ENCODE results near the gene EFS. TPM values are rescaled to one million over a fixed set of nuclear protein-coding genes. Genes with fewer than 3 reads are reported as not detected.
A peak's percentile ranks its signal among the peaks of the same experiment; 100 is the strongest.

EFS gene, protein sequence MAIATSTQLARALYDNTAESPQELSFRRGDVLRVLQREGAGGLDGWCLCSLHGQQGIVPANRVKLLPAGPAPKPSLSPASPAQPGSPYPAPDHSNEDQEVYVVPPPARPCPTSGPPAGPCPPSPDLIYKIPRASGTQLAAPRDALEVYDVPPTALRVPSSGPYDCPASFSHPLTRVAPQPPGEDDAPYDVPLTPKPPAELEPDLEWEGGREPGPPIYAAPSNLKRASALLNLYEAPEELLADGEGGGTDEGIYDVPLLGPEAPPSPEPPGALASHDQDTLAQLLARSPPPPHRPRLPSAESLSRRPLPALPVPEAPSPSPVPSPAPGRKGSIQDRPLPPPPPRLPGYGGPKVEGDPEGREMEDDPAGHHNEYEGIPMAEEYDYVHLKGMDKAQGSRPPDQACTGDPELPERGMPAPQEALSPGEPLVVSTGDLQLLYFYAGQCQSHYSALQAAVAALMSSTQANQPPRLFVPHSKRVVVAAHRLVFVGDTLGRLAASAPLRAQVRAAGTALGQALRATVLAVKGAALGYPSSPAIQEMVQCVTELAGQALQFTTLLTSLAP
- polyA plus RNA-seq: 10 to 100 TPM in 2 of 3 donors, 1 to 10 TPM in 1; 2.3 to 17.5 (median 11.1) TPM

DNA sequence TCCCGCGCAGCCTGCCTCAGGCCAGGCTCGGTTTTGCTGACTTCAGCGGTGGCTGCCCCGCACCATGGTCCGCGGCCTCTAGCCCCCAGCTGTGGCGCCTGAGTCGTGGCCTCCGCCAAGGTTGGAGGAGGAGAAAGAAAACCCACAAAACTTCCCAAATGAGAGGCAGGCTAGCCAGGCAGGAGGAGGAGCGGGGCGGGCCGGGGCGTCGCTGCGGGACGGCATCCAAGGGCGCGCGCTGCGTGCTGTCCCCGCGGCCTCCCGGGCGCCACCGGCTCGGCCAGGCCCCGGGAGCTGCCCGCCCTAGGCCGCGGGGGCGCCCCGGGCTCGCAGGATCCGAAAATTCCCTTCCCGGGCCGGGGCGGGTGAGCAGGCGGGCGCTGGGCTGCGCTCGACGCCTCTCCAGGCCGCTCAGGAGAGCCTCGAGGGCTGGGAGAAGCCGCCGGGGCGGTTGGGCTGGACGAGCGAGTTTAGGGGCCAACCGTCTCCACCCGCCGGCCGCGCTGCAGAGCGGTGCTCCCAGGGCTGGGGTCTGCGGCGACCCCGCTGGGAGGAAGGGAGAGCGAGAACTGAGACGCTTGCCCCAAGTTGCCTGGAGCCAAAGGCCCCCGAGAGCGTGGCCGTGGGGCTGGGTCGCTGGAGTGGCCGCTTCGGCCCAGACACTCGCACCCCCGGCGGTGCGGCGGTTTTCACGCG lies at the start of gene EFS:
Gene EFS, minus strand, starts transcription at position 137 of the 696 bp plus-strand sequence. CDS start 147 bp downstream, outside the sequence.
- WGBS, 3 donors: 2 to 17% (median 3%) methylated on average over 48 to 74 of the region's 74 CpGs
- H3K27ac ChIP-seq (ENCODE audit: low read depth, low read length): peak within 1 kb of the TSS; percentile 60

DNA sequence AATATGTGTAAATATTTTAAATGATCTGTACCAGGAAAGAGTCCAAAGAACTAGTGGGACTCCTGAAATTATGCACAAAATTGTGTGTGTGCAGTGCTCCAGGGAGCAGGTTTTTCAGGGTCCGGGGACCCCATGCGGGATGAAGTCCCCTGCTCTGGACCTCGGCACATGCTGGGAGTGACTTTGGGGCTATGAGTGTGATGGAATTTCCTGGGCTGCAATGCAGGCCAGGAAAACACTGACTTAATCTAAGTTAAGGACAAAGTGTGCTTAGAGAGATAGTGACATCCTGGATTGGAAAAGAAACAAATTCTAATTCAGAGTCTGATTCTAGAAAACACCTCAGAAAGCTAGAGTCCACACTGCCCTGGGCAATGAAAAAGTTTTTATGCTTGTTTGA lies 49.3 kb upstream of the EFS start:
- H3K27ac ChIP-seq (ENCODE audit: low read depth, low read length): no peak overlapping the region
- WGBS, 3 donors: 59 to 72% (median 71%) methylated on average over 3 of the region's 3 CpGs

DNA sequence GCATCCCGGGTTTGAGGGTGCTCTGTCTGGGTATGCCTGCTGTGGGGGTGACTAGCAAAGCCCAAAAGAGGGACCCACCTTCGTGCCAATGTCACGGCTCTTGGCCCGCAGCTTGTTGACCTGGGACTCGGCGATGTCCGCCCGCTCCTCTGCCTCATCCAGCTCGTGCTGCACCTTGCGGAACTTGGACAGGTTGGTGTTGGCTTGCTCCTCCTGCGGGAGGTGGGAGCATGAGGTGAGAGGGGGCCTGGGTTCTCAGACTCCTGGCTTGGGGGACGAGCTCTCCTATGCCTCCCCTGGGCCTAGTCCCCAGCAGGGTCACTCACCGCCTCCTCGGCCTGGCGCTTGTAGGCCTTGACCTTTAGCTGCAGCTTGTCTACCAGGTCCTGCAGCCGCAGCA lies 48.7 kb upstream of the EFS start:
- 85 to 93% (median 91%) methylated on average over 16 of the region's 16 CpGs for whole genome bisulfite sequencing, 3 donors
- H3K27ac ChIP-seq (ENCODE audit: low read depth, low read length): no peak overlapping the region

DNA sequence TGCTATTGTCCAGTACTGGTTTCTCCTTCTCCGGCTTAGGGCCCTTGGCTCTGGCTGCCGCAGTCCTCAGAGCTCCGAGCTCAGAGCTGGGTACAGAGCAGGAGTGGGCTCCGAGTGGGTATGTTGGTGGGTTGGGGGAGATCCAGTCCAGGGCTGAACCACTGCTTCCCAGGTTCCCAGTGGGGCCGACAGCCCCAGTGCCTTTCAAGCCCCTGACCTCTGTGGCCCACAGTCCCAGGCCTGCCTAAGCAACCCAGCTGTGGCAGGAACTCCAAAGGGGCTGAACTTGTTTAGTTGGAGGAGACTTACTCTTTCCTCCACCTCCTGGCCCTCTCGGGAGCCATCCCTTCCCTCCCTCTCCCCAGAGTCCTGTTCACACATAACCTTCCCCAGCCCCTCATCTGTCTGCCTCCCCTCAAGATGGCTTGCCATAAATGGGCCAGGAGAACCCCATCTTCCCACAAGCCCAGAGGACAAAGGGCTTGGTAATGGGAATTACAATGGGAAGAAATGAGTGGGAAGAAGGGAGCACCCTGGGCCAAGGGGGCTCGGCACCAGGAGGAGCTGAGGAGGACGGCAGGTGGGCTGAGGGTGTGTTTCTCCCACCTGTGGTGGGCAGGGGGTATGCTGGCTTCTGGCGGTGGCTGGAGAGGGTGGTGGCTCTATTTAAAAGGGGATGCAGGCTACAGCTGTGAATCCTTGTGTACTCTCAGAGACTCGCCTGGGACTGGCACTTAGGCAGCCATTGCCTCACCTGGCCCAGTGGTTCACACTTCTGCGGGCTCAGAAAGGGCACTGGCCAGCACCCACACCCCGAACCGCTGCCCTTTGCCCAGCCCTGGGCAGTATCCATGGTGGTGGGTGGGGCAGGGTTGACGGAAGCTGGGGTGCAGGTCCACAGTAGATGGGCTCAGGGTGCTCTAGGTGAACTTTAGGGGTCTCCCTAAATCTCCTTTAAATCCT lies 46.9 kb upstream of the EFS start:
- H3K27ac ChIP-seq (ENCODE audit: low read depth, low read length): no peak overlapping the region
- 80 to 90% (median 81%) methylated on average over 14 of the region's 14 CpGs for WGBS, 3 donors

DNA sequence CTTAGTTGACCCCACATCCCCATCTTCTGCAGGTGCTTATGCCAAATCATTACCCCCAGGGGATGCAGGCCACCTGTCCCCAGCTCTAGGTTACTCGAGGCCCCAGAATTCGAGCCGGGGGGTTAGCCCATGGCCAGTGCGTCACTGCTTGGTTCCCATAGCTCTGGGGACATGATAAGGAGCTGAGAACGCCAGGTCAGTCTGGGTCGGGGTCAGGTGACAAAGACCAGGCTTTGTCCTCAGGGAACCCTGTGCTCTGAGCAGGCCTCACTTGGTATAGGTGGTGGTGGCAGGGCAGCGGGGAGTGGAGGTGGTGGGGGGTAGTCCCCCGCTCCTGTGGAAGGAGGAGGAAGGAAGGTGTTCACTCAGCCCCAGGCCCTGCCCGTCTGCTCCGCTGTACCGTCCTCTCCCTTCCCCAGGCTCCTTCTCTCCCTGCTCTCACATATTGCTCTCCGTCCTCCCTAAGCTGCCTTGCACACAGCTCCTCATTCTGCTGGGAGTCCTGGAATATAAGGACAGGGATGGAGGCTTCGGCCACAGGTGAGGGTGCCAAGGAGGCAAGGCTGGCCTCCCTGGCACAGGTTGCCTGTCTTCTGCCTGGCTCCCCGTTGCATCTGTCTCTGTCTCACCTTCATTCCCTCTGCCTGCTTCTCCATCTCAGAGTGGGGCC lies 45.1 kb upstream of the EFS start:
- H3K27ac ChIP-seq (ENCODE audit: low read depth, low read length): no peak overlapping the region
- WGBS, 3 donors: 79 to 81% (median 79%) methylated on average over 14 of the region's 14 CpGs

DNA sequence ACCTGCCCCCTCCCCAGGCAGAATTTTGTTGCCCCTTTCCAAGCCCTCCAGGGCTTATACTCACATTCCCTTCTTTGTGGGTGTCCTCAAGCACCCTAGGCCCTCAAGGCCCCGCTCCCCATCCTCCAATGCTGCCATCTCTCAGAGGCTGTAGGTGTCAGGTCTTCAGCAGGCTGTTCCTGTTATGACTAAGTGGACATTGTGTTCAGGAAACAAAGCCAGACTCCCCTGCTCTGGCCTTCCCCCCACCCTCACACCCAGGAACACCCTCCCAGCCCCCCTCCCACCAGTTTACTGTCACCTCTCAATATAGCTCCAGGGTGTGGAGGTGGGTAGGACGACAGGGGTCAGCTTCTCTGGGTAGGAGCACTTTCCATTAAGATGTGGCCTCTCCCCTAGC lies 44.5 kb upstream of the EFS start:
- H3K27ac ChIP-seq (ENCODE audit: low read depth, low read length): no peak overlapping the region
- 64 to 91% (median 78%) methylated on average over 2 of the region's 2 CpGs for WGBS, 3 donors

DNA sequence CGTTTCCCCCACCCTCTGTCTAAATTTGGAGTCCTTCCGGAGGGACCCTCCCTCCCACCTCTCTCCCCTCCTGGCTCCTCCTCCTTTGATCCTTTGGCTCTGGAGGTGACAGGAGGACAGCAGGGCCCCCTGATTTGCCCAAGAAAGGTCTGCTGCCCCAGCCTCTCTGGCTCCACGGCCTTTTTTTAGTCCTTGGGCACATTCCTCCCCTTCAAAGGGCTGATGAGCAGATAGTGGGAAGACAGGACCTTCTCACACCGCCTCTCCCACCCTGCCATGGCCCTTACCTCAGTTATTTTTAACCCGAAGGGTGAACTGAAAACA lies 43.3 kb upstream of the EFS start:
- H3K27ac ChIP-seq (ENCODE audit: low read depth, low read length): no peak overlapping the region
- 45 to 62% (median 57%) methylated on average over 5 of the region's 5 CpGs for WGBS, 3 donors

DNA sequence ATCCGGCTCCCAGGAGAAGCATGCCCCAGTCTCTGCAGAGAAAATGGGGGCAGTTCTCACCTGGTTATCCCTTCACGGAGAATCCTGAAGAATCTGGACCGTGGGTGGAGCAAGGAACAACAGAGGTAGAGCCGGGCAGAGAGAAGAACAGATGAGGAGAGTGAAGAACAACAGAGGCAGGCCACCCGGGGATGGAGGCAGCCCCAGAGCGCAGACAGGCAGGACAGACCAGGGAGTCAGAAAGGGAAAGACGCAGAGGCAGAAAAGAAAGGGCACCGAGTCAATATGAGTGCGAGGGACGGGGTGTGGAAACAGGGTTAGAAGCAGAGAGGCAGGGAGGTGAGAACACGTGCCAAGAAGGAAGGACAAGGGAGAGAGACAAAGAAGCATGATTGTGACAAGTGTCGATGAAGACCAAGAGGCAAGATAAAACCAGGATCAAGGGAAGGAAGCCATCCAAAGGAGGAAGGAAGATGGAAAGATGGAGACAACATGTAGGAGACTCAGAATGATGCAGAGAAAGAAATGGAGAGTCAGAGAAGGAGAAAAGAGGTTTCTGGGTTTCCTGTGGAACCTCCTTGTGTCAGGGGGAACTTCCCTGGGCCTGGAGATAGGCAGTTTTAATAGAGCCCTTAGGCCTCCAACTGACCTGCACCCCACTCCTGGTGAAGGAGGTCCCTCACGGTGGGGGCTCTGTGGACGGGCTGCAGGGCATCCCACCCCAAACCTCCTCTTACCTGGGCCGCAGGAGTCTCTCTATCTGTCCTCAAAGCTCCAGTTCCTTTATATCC lies 42.7 kb upstream of the EFS start, which contains the start of gene MYH6:
Gene MYH6, minus strand, starts transcription at position 758 of the 791 bp plus-strand sequence. CDS start 1,050 bp downstream, outside the sequence.
- 80 to 82% (median 81%) methylated on average over 15 of the region's 15 CpGs for WGBS, 3 donors

DNA sequence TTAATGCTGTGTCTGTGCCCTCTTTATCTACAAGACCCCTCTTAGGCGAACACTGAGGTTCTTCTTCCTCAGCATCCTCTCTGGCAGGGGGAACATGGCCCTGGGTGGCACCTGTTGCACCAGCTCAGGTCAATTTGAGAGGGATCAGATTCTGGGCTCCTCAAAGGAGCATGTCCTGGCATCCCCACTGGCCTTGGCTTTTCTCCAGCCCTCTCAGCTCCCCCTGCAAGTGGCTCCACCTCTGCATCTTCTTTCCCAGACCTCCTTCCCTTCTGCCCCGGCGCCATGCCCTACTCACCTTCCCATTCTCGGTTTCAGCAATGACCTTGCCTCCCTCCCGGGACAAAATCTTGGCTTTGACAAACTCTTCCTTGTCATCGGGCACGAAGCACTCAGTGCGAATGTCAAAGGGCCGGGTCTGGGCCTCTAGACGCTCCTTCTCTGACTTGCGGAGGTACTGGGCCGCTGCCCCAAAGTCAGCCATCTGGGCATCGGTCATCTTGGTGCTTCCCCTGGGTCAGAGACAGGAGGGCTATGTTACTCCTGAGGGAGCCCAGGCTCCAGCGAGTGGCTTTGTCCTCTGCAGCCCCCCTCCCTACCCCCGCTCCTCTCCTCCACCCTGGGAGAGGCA lies 41.9 kb upstream of the EFS start:
- 80 to 89% (median 85%) methylated on average over 15 of the region's 15 CpGs for WGBS, 3 donors
- H3K27ac ChIP-seq (ENCODE audit: low read depth, low read length): no peak overlapping the region

More for the DNA sequence above, 42.7 kb upstream of the EFS start, which contains the start of gene MYH6:
- no peak within 1 kb of the TSS for H3K27ac ChIP-seq (ENCODE audit: low read depth, low read length)

DNA sequence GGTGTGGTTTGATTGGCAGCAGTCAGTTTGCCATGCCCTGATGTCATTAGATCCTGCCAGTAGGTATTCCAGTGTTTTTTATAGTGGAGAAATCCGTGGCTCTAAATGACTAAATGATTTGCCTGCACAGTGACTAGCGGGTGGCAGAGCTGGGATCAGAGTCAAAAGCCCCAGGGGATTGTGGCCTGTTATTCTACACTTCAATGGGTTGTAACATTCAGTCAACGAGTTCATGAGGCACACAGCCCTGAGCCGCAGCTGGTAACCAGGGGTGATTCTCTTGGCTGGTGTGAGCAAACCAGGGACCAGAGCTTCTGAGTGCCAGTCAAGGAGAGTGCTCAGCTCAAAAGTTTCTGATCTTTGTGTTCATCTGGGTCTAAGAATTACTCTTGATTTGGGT lies 41.3 kb upstream of the EFS start:
- WGBS, 3 donors: 57 to 70% (median 62%) methylated on average over 4 of the region's 4 CpGs
- no peak overlapping the region for H3K27ac ChIP-seq (ENCODE audit: low read depth, low read length)

DNA sequence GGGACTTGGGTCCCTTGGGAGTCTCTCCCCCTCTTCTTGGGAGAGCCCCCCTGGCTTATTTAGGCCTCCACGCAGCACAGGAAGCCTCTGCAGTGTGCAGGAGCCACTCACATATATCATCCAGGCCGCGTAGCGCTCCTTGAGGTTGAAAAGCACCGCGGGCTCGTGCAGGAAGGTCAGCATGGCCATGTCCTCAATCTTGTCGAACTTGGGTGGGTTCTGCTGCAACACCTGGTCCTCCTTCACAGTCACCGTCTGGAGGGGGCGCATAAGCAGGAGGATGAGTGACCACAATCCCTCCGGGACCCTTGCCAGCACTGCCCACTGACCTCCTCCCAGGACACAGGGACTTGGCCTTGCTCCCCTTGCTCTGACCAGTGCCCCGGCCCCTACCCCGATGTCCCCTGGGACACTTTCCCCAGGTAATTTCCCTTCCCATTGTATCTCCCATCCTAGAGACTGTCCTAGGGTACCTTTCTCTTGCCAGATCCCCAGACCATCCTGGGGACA lies 40.6 kb upstream of the EFS start:
- 83 to 87% (median 83%) methylated on average over 13 of the region's 13 CpGs for WGBS, 3 donors
- H3K27ac ChIP-seq (ENCODE audit: low read depth, low read length): no peak overlapping the region

DNA sequence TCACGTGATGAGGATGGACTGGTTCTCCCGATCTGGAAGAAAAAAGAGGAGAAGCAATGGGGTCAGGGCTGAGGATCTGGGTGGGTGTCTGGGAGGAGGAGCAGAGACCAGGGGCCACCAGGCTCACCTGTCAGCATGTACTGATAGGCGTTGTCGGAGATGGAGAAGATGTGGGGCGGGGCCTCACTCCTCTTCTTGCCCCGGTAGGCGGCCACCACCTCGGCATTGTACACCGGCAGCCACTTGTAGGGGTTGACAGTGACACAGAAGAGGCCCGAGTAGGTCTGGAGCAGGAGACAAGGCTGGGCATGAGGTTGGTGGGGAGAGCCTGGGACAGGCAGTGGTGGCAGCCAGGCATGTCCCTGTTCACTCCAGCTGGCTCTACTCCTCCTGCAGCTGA lies 40.1 kb upstream of the EFS start:
- no peak overlapping the region for H3K27ac ChIP-seq (ENCODE audit: low read depth, low read length)
- WGBS, 3 donors: 78 to 84% (median 84%) methylated on average over 10 of the region's 10 CpGs

DNA sequence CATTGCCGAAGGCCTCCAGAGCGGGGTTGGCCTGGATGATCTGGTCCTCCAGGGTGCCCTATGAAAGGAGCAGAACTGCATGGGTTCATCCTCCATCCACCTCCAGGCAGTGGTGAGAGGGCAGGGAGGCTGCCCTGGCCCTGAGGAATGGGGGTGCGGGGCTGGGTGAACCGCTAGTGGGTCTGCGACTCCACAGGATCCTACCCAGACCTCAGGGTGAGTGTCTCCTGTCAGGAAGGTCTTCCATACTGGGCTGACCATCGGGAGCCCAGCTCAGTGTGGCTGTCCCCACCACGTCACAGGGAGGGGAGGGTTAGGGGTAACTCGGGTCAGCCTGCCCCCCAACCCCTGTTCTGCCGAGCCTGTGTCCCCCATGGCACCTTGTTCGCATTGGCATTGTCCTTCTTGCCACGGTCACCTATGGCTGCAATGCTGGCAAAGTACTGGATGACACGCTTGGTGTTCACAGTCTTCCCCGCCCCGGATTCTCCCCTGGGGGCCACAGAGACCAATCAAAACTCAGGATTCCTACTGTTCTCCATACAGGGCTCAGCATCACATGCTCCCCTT lies 39.4 kb upstream of the EFS start:
- WGBS, 3 donors: 83 to 85% (median 83%) methylated on average over 14 of the region's 14 CpGs
- H3K27ac ChIP-seq (ENCODE audit: low read depth, low read length): no peak overlapping the region

DNA sequence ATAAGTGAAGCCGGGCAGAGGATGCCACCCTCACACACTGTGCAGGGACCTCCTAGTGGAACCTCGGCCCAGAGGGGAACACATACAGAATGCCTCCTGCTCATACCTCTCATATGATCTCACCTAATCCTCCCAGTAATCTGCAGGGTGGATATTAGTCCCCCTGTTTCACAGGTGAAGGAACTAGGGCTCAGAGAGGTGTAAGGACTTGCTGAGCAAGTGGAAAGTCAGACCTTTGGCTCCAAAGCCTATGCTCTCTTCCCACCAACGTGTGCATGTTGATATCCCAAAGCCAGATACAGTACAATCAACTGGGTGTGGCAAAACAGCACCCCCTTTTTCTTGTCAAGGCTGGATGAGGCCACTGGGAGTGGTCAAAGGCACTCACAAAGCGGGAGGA lies 38.9 kb upstream of the EFS start:
- 69 to 81% (median 77%) methylated on average over 4 of the region's 4 CpGs for WGBS, 3 donors
- no peak overlapping the region for H3K27ac ChIP-seq (ENCODE audit: low read depth, low read length)

DNA sequence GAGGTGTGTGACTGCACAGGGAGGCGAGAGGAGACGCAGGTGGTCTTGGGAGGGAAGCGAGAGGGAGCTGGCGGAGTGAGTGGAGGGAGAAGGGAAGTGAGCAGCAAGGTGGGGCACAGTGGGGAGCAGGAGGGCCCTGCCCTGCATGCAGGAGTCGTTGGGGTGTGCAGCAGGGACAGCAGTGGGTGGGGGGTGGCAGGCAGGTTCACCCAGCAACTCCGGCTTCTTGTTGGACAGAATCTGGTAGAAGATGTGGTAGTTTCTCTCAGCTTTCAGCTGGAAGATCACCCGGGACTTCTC lies 38.1 kb upstream of the EFS start:
- H3K27ac ChIP-seq (ENCODE audit: low read depth, low read length): no peak overlapping the region
- 59% methylated on average over 7 of the region's 7 CpGs for WGBS, 3 donors
